GM23338 (cell line): Measurements from ENCODE around the gene PSMC3. TPM values are rescaled to one million over a fixed set of nuclear protein-coding genes. Genes with fewer than 3 reads are reported as not detected.

Experiments used
- ATAC-seq: fragments of 200-7000 bp; cut with Tn5 transposase; 3 replicates; pipeline ENCODE4 v1.9.1; 2020
- DNase-seq: peaks from one replicate; pipeline ENCODE4 v3.0.0-alpha.2; 2015; ENCODE audit warnings: low spot score
- H2AFZ ChIP-seq: fragments of 200-600 bp; sonication (generic); 2 replicates; pipeline ENCODE4 v1.8.0; 2016; ENCODE audit warnings: antibody characterized with exemption, mild to moderate bottlenecking, moderate library complexity
- H3F3A ChIP-seq: fragments of 200-600 bp; sonication (generic); replicated peaks from 2 replicates; pipeline ENCODE4 v1.8.0; 2017; ENCODE audit warnings: antibody characterized with exemption, mixed run types, low read depth
- H3K27ac ChIP-seq: fragments of 200-600 bp; sonication (generic); 2 replicates; pipeline ENCODE4 v1.6.1; 2016; ENCODE audit warnings: low read depth
- H3K27me3 ChIP-seq: fragments of 200-600 bp; sonication (generic); 2 replicates; pipeline ENCODE4 v1.8.0; 2016; ENCODE audit warnings: mild to moderate bottlenecking, mixed run types, moderate library complexity; ENCODE audit not compliant: insufficient read depth
- H3K36me3 ChIP-seq: fragments of 200-600 bp; sonication (generic); 2 replicates; pipeline ENCODE4 v1.8.0; 2016; ENCODE audit warnings: mild to moderate bottlenecking; ENCODE audit not compliant: insufficient read depth
- H3K4me1 ChIP-seq: fragments of 200-600 bp; sonication (generic); 2 replicates; pipeline ENCODE4 v1.8.0; 2016; ENCODE audit warnings: mild to moderate bottlenecking, moderate library complexity; ENCODE audit not compliant: insufficient read depth
- H3K4me2 ChIP-seq: fragments of 200-600 bp; sonication (generic); 2 replicates; pipeline ENCODE4 v1.7.1; 2017; ENCODE audit warnings: mixed run types
- H3K4me3 ChIP-seq: fragments of 200-600 bp; sonication (generic); 2 replicates; pipeline ENCODE4 v1.6.1; 2016; ENCODE audit warnings: mixed run types
- H3K79me2 ChIP-seq: fragments of 200-600 bp; sonication (generic); replicated peaks from 2 replicates; pipeline ENCODE4 v1.8.0; 2017; ENCODE audit warnings: mild to moderate bottlenecking; ENCODE audit not compliant: insufficient read depth
- H3K9me2 ChIP-seq: fragments of 200-600 bp; sonication (generic); 2 replicates; pipeline ENCODE4 v1.8.0; 2017; ENCODE audit not compliant: insufficient read depth
- H4K20me1 ChIP-seq: fragments of 200-600 bp; sonication (generic); replicated peaks from 2 replicates; pipeline ENCODE4 v1.8.0; 2017; ENCODE audit warnings: mild to moderate bottlenecking; ENCODE audit not compliant: insufficient read depth
- H3K27ac Mint-ChIP-seq: 2 replicates; pipeline ENCODE4 v1.8.0; 2020; ENCODE audit warnings: inconsistent platforms, mild to moderate bottlenecking, moderate library complexity, mixed read lengths
- H3K27me3 Mint-ChIP-seq: 3 replicates; pipeline ENCODE4 v1.8.0; 2022; ENCODE audit warnings: low read depth, mild to moderate bottlenecking, moderate library complexity, mixed read lengths, inconsistent platforms; ENCODE audit not compliant: insufficient read depth, poor library complexity
- H3K36me3 Mint-ChIP-seq: 3 replicates; pipeline ENCODE4 v1.8.0; 2021; ENCODE audit warnings: low read depth, mild to moderate bottlenecking, inconsistent platforms, moderate library complexity, mixed read lengths
- H3K4me1 Mint-ChIP-seq: 3 replicates; pipeline ENCODE4 v1.8.0; 2020; ENCODE audit warnings: mild to moderate bottlenecking, inconsistent platforms, mixed read lengths
- H3K4me3 Mint-ChIP-seq: 3 replicates; pipeline ENCODE4 v1.8.0; 2021; ENCODE audit warnings: moderate library complexity, mild to moderate bottlenecking, inconsistent platforms, mixed read lengths
- H3K9me3 Mint-ChIP-seq: 3 replicates; pipeline ENCODE4 v1.8.0; 2020; ENCODE audit warnings: moderate library complexity, mild to moderate bottlenecking, inconsistent platforms, mixed read lengths
- ETS1 ChIP-seq: IDR thresholded peaks from 2 replicates; pipeline ENCODE4 v1.6.1; 2016; ENCODE audit warnings: antibody characterized with exemption
- EZH2 ChIP-seq: fragments of 200-600 bp; sonication (generic); IDR thresholded peaks from one replicate; pipeline ENCODE4 v1.8.0; 2017; ENCODE audit warnings: antibody characterized with exemption, mild to moderate bottlenecking, low read depth; ENCODE audit not compliant: unreplicated experiment
- JUNB ChIP-seq: IDR thresholded peaks from one replicate; pipeline ENCODE4 v1.6.1; 2016; ENCODE audit warnings: antibody characterized with exemption; ENCODE audit not compliant: unreplicated experiment
- NANOG ChIP-seq: IDR thresholded peaks from 2 replicates; pipeline ENCODE4 v1.6.1; 2016; ENCODE audit warnings: antibody characterized with exemption, borderline replicate concordance
- POLR2AphosphoS5 ChIP-seq: IDR thresholded peaks from 2 replicates; pipeline ENCODE4 v1.6.1; 2016; ENCODE audit warnings: antibody characterized with exemption, low read depth
- STAT1 ChIP-seq: IDR thresholded peaks from one replicate; pipeline ENCODE4 v1.6.1; 2016; ENCODE audit warnings: antibody characterized with exemption; ENCODE audit not compliant: unreplicated experiment
- ZNF114 ChIP-seq: fragments of 250-450 bp; sonication (Bioruptor Pico); IDR thresholded peaks from 2 replicates; pipeline ENCODE4 v1.5.0; 2020; ENCODE audit warnings: mild to moderate bottlenecking, moderate library complexity
- ZNF331 ChIP-seq: fragments of 250-450 bp; sonication (Bioruptor Pico); IDR thresholded peaks from 2 replicates; pipeline ENCODE4 v1.5.0; 2020; ENCODE audit warnings: low read depth, mild to moderate bottlenecking, moderate library complexity
- polyA plus RNA-seq: library from polyadenylated mRNA; unstranded; fragments of >200 nt; fragmentation: Nextera tagmentation; extraction: Ambion mirVana; gene quantifications from 2 replicates; pipeline ENCODE4 v1.2.1, GENCODE V29; 2016
- total RNA-seq: library from RNA; depleted of rRNA; stranded (reverse); fragments of >200 nt; shearing (Covaris generic); gene quantifications from 2 replicates; pipeline ENCODE4 v1.2.3, GENCODE V29; 2014

The PSMC3 gene
- total and polyA plus RNA-seq, 2 experiments from 2014 or later: 147 to 190 TPM

GRCh38 chr11:47413908-47414684, 12.1 kb downstream of the PSMC3 start:
- Histone ChIP-seq H3K4me3 (no peak overlapping the region), H3K9me2 (no peaks in the 10 kb centered on the region), H3K4me2 (no peak overlapping the region), H3K4me1 (peaks cover 2% of the 10 kb centered on the region; the same call in 1 of the 2 replicates), H3K27me3 (no peaks in the 10 kb centered on the region), H3K79me2 (no peaks in the 10 kb centered on the region), H3F3A (peaks cover 9% of the 10 kb centered on the region), H4K20me1 (no peaks in the 10 kb centered on the region; the same call in 1 of the 2 replicates), H2AFZ (no peak overlapping the region), H3K27ac (no peak overlapping the region), H3K36me3 (0 out of 2 replicates have a peak, but pooled peaks cover 2% of the 10 kb centered on the region)
- H3K9me3 Mint-ChIP-seq: no peaks in the 10 kb centered on the region
- peaks cover 27% of the 10 kb centered on the region for H3K36me3 Mint-ChIP-seq
- DNase-seq (no peak), ATAC-seq (no peak)
- no peak overlapping the region for H3K4me3 Mint-ChIP-seq
- H3K27me3 Mint-ChIP-seq: peaks cover 14% of the 10 kb centered on the region
- no peak for TF ChIP-seq ETS1
- no peak for TF ChIP-seq STAT1
- no peak for TF ChIP-seq ZNF114
- no peak for TF ChIP-seq EZH2
- TF ChIP-seq NANOG: no peak
- TF ChIP-seq ZNF331: no peak
- peaks cover 2% of the 10 kb centered on the region; the same call in 1 of the 3 replicates for H3K4me1 Mint-ChIP-seq
- H3K27ac Mint-ChIP-seq: peak overlapping the region; percentile 36; the same call in 1 of the 2 replicates

GRCh38 chr11:47413351-47413750, 12.9 kb downstream of the PSMC3 start:
- Histone ChIP-seq H3K4me3 (no peak overlapping the region), H3K9me2 (no peaks in the 10 kb centered on the region), H3K27me3 (no peaks in the 10 kb centered on the region), H4K20me1 (no peaks in the 10 kb centered on the region; the same call in 1 of the 2 replicates), H2AFZ (no peak overlapping the region), H3F3A (peaks cover 12% of the 10 kb centered on the region), H3K4me2 (no peak overlapping the region), H3K79me2 (no peaks in the 10 kb centered on the region), H3K36me3 (no peaks in the 10 kb centered on the region), H3K4me1 (peaks cover 4% of the 10 kb centered on the region; the same call in 1 of the 2 replicates), H3K27ac (no peak overlapping the region)
- Mint-ChIP-seq H3K4me1 (peaks cover 4% of the 10 kb centered on the region; the same call in 1 of the 3 replicates), H3K36me3 (peaks cover 20% of the 10 kb centered on the region), H3K27ac (no peak overlapping the region), H3K4me3 (no peak overlapping the region), H3K27me3 (peaks cover 13% of the 10 kb centered on the region), H3K9me3 (no peaks in the 10 kb centered on the region)
- ATAC-seq (no peak), DNase-seq (no peak)
- TF ChIP-seq JUNB (no peak), ZNF331 (no peak), NANOG (no peak), POLR2AphosphoS5 (no peak), EZH2 (no peak)
